Astrocyte (in vitro differentiated cells and primary cell): ENCODE measurements around the gene INPPL1. TPM values are rescaled to one million over a fixed set of nuclear protein-coding genes. Genes with fewer than 3 reads are reported as not detected.

ENCODE experiments used
- DNase-seq: peaks from one replicate; pipeline ENCODE4 v3.0.0-alpha.2; 2010; ENCODE audit warnings: low read depth
- FAIRE-seq: peaks from 2 replicates; lab custom pipeline; 2011; peaks lifted over from hg19 to GRCh38; lab: Jason Lieb, UNC
- H2AFZ ChIP-seq: 2 replicates; pipeline ENCODE4 v1.6.0; 2012; ENCODE audit warnings: low read depth, low read length, inconsistent platforms
- H3K27ac ChIP-seq: 2 replicates; pipeline ENCODE4 v1.5.1; 2011; ENCODE audit warnings: low read depth, low read length, inconsistent platforms
- H3K27me3 ChIP-seq: 2 replicates; pipeline ENCODE4 v1.6.0; 2011; ENCODE audit warnings: low read length, inconsistent platforms; ENCODE audit not compliant: insufficient read depth
- H3K36me3 ChIP-seq: 2 replicates; pipeline ENCODE4 v1.5.1; 2011; ENCODE audit warnings: low read length, inconsistent platforms; ENCODE audit not compliant: insufficient read depth
- H3K4me1 ChIP-seq: 2 replicates; pipeline ENCODE4 v1.5.1; 2011; ENCODE audit warnings: low read length, inconsistent platforms; ENCODE audit not compliant: insufficient read depth
- H3K4me2 ChIP-seq: 2 replicates; pipeline ENCODE4 v1.6.0; 2012; ENCODE audit warnings: low read length, inconsistent platforms
- H3K4me3 ChIP-seq: 2 replicates; pipeline ENCODE4 v1.5.1; 2011; ENCODE audit warnings: low read depth, mild to moderate bottlenecking, low read length, inconsistent platforms; ENCODE audit not compliant: insufficient read depth
- H3K79me2 ChIP-seq: 2 replicates; pipeline ENCODE4 v1.6.0; 2012; ENCODE audit warnings: mild to moderate bottlenecking, low read length, inconsistent platforms; ENCODE audit not compliant: insufficient read depth
- H3K9ac ChIP-seq: 2 replicates; pipeline ENCODE4 v1.6.0; 2012; ENCODE audit warnings: mild to moderate bottlenecking, low read length, inconsistent platforms
- H3K9me3 ChIP-seq: 2 replicates; pipeline ENCODE4 v1.5.1; 2012; ENCODE audit warnings: low read depth, mild to moderate bottlenecking, low read length, inconsistent platforms; ENCODE audit not compliant: insufficient read depth
- H4K20me1 ChIP-seq: 2 replicates; pipeline ENCODE4 v1.6.0; 2012; ENCODE audit warnings: low read length, inconsistent platforms; ENCODE audit not compliant: insufficient read depth
- H3K27ac Mint-ChIP-seq: one replicate; pipeline ENCODE4 v1.8.0; 2021; ENCODE audit warnings: mild to moderate bottlenecking, mixed read lengths; ENCODE audit not compliant: unreplicated experiment
- H3K27me3 Mint-ChIP-seq: one replicate; pipeline ENCODE4 v1.8.0; 2021; ENCODE audit warnings: low read depth, mixed read lengths; ENCODE audit not compliant: unreplicated experiment
- H3K36me3 Mint-ChIP-seq: one replicate; pipeline ENCODE4 v1.8.0; 2021; ENCODE audit warnings: low read depth, mixed read lengths; ENCODE audit not compliant: unreplicated experiment
- H3K4me1 Mint-ChIP-seq: one replicate; pipeline ENCODE4 v1.8.0; 2021; ENCODE audit warnings: low read depth, mixed read lengths; ENCODE audit not compliant: unreplicated experiment
- H3K4me3 Mint-ChIP-seq: one replicate; pipeline ENCODE4 v1.8.0; 2021; ENCODE audit warnings: mild to moderate bottlenecking, moderate library complexity, mixed read lengths; ENCODE audit not compliant: unreplicated experiment
- H3K9me3 Mint-ChIP-seq: one replicate; pipeline ENCODE4 v1.8.0; 2021; ENCODE audit warnings: mild to moderate bottlenecking, mixed read lengths; ENCODE audit not compliant: unreplicated experiment
- CTCF ChIP-seq: IDR thresholded peaks from 2 replicates; pipeline ENCODE4 v1.5.1; 2011; ENCODE audit warnings: low read depth, mild to moderate bottlenecking, inconsistent platforms, low read length, moderate library complexity; ENCODE audit not compliant: insufficient read depth
- EZH2 ChIP-seq: IDR thresholded peaks from 2 replicates; pipeline ENCODE4 v1.6.1; 2012; ENCODE audit warnings: mild to moderate bottlenecking, low read length, inconsistent platforms; ENCODE audit not compliant: insufficient read depth
- total RNA-seq: library from RNA; stranded (reverse); gene quantifications from 2 replicates; pipeline ENCODE4 v1.2.1, GENCODE V29; 2021

INPPL1 gene
- total RNA-seq, 1 donor from 2014 or later, result 276 TPM

- peak overlapping the region; percentile 77 for H3K27ac ChIP-seq
- no peak for FAIRE-seq
Observed at GRCh38 chr11:72225411-72225951, 914 bp downstream of the INPPL1 start.

GRCh38 chr11:72226701-72227100 is 2.1 kb downstream of the INPPL1 start:
- Histone ChIP-seq H3K4me3 (no peak overlapping the region), H3K36me3 (peaks cover 20% of the 10 kb centered on the region), H3K27me3 (no peaks in the 10 kb centered on the region), H3K27ac (no peak overlapping the region), H3K9me3 (no peaks in the 10 kb centered on the region), H3K4me2 (peak overlapping the region; percentile 98), H3K9ac (peak overlapping the region; percentile 31), H3K4me1 (peaks cover 28% of the 10 kb centered on the region), H2AFZ (no peak overlapping the region), H4K20me1 (peaks cover 67% of the 10 kb centered on the region), H3K79me2 (peaks cover 65% of the 10 kb centered on the region)
- H3K4me1 Mint-ChIP-seq, result peaks cover 16% of the 10 kb centered on the region
- no peaks in the 10 kb centered on the region for H3K9me3 Mint-ChIP-seq
- H3K27me3 Mint-ChIP-seq, result no peaks in the 10 kb centered on the region
- DNase-seq (no peak), FAIRE-seq (no peak)
- H3K36me3 Mint-ChIP-seq, result peaks cover 12% of the 10 kb centered on the region
- peak overlapping the region; percentile 31 for H3K27ac Mint-ChIP-seq
- TF ChIP-seq CTCF (no peak), EZH2 (no peak)
- H3K4me3 Mint-ChIP-seq, result peak overlapping the region; percentile 98

More at GRCh38 chr11:72225411-72225951, 914 bp downstream of the INPPL1 start:
- H2AFZ ChIP-seq, result no peak overlapping the region
- H3K4me1 Mint-ChIP-seq, result peaks cover 16% of the 10 kb centered on the region
- H3K79me2 ChIP-seq, result peaks cover 61% of the 10 kb centered on the region
- peak overlapping the region; percentile 98 for H3K4me3 Mint-ChIP-seq
- no peaks in the 10 kb centered on the region for H3K9me3 Mint-ChIP-seq
- DNase-seq, result no peak
- H3K36me3 Mint-ChIP-seq, result peaks cover 6% of the 10 kb centered on the region
- peaks cover 55% of the 10 kb centered on the region for H4K20me1 ChIP-seq
- peak overlapping the region; percentile 91 for H3K27ac Mint-ChIP-seq
- H3K9me3 ChIP-seq, result no peaks in the 10 kb centered on the region
- peaks cover 28% of the 10 kb centered on the region for H3K4me1 ChIP-seq
- H3K27me3 ChIP-seq, result no peaks in the 10 kb centered on the region
- peak overlapping the region; percentile 98 for H3K4me2 ChIP-seq
- peak overlapping the region; percentile 90 for H3K9ac ChIP-seq
- H3K4me3 ChIP-seq, result peak overlapping the region; percentile 88
- no peak for TF ChIP-seq CTCF
- no peak for TF ChIP-seq EZH2
- H3K36me3 ChIP-seq, result peaks cover 12% of the 10 kb centered on the region
- H3K27me3 Mint-ChIP-seq, result peaks cover 3% of the 10 kb centered on the region
